ENCODE results near the gene HMX1.

HMX1 gene

GRCh38 chr4:8910100-8910821 lies 38.6 kb upstream of the HMX1 start:
- peak; percentile 14 for DNase-seq (ENCODE audit: low spot score)

GRCh38 chr4:8909548-8909947 lies 37.9 kb upstream of the HMX1 start:
- DNase-seq (ENCODE audit: low spot score), result peak; percentile 2

DNA sequence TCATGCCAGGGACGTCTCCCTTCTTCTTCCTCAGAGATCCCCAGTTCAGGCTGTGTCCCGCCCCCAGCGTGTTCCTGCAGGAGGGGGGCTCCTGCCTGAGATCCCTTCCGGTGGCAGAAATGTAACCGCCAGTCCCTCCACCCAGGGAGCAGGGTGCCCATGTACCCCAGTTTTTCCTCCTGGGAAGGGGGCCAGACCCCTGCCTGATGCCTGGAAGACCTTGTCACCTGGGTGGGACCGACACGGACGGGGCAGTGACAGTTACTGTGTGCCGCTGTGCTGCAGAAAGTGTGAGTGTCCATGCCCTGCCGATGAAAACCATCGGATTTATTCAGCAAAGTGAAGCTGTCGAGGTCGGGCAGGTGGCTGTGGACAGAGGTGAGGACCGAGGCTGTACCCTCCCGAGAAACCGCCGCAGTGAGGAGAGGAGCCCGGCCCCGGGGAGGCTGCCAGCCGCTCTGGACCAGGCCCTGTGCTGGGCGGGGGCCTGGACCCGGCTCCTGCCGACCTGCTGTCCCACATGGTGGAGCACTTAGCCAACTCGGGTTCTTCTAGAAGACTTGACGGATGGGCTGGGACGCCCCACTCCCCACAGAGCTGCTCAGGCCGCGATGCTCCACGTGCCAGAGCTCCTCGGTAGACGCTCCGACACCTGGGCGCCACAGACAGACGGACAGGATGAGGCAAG lies 36.7 kb upstream of the HMX1 start:
- DNase-seq (ENCODE audit: low spot score), result peak; percentile 16

DNA sequence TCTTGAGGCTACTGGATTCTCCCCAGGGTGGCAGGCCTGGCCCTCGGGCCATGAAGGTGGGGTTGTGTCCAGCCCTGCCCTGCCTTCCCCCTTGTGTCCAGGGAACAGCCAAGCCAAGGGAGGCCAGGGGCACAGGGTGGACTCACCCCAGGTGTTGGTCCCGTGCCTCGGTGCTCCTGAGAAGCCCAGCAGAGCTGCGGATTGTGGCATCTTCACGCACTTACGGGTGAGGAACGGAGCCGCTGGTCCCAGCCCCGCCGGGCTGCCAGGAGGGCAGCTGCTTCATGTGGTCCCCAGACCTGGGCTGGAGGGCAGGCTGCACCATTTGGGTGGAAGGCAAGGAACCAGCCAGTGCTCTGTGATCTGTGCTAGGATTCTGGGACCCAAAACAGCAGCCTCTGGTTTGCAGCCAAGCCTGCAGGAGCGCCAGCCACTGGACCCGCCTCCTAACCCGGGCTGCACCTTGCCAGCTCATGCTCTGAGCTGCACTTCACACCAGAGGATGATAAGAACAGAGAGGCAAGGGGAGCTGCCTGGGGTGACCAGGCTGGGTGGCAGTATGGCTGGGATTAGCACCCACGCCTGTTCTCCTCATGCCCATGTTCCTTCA lies 36.1 kb upstream of the HMX1 start:
- peak; percentile 5 for DNase-seq (ENCODE audit: low spot score)

DNA sequence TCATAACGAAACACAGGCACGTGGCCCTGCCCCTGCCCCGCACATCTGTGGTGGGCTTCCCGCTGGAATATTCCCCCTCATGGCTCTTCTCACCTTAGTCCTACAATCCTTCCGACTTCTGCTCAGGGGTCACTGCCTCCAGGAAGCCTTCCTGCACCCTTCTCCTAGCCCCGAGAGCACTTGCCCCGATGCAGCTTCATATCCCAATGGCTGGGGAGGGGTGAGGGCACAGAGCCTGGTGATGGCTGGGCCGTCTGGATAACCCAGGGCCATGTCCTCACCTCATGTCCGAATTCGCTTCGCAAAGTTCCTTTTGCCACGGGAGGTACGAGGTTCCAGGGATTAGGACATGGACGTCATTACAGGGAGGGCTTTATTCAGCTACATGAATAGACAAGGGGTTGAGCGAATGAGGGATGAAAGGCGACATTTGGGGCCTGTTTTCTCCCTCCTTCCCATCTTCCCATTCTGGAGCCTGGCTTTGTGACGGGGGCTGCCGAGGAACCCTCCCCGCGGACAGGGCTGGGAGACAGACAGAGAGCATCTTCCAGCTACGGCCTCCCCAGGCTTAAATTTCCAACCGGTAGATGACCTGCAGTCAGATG lies 35.5 kb upstream of the HMX1 start:
- no peak for DNase-seq (ENCODE audit: low spot score)

- no peak for DNase-seq (ENCODE audit: low spot score)
These were observed 35.0 kb upstream of the HMX1 start for GRCh38 chr4:8906668-8906970.

DNA sequence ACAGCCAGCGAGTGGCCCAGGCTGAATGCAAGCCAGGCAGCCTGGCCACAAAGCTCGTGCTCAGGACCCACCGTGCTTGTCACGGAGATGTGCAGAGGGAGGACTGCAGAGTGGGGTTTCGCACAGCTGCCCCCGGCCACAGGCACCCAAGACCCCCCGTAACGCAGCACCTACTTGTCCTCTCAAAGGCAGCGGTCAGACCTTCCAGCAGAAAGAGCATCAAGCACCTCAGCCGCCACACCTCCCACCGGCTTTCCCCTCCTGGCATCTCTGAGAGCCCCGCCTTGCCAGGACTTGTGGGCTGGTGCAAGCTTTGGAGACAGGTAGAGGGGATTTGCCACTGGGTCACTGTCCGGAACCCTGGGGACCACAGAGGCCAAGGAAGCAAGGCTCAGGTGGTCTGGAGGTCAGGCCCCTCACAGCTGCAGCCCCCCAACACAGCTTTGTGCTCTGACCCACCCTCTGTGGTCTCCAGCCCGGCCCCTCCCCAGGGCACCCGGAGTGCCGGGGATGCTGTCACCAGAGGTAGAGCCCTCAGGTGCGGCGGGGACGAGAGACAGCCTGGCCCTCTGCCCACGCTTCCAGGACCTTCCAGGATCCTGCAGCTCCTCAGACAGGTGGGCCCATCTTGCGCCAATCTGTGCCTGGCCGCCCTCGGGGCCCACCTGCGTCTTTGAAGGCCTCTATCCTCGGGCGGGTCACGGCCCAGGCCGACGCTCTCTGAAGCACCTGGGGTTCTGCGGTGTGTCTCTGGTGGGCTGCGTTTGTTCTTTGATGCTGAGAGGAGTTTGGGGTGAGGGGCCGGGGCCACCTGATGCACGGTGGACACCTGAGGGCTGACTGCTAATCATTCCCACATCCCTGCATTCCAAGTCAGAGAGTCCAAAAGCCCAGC lies 34.4 kb upstream of the HMX1 start:
- DNase-seq (ENCODE audit: low spot score), result no peak

DNA sequence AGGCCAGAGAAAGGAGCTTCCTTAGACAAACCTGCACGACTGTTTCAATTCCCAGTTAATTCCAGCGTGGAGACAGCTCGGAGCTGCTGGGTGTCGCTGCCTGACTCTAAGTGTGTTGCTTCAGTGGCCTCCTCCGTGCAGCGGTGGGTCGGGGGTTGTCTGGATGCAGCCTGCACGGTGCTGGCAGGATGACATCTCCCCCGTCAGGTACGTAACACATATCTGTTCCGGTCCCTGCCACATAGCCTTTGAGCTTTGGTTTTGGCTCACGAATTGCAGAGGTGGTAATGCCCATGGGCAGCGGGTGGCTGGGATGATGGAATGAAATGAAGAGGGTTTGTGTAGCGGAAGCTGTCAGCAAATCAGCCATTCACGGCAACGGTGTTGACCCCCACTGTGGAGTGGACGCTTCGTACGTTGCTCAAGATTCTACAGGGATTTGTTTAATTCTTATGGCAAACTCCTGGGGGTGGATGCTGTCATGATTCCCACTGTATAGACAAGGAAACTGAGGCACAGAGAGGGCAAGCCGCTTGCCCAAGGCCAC lies 33.7 kb upstream of the HMX1 start:
- DNase-seq (ENCODE audit: low spot score), result no peak

GRCh38 chr4:8904666-8905065 lies 33.0 kb upstream of the HMX1 start:
- no peak for DNase-seq (ENCODE audit: low spot score)

- no peak for DNase-seq (ENCODE audit: low spot score)
These were observed 32.4 kb upstream of the HMX1 start for GRCh38 chr4:8904041-8904501.

GRCh38 chr4:8901335-8901734 lies 29.7 kb upstream of the HMX1 start:
- no peak for DNase-seq (ENCODE audit: low spot score)

DNA sequence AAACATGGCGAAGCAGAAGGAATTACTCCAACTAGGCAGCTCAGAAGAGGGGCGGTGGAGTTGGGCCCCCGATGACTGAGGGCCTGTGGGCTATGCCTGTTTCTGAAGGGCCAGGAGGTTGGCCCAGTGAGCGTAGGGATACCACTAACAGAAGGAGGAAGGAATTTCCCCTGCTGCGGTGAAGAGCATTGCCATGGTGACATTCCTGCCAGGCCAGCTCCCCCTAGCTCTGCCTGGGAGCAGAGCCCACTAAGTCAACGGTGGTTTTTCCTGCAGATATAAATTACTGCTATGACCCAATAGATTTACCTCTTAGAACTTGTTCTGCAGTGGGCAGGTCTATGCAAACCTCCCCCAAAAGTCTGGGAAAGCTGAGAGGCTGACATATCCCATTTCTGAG lies 28.9 kb upstream of the HMX1 start:
- no peak for DNase-seq (ENCODE audit: low spot score)

DNA sequence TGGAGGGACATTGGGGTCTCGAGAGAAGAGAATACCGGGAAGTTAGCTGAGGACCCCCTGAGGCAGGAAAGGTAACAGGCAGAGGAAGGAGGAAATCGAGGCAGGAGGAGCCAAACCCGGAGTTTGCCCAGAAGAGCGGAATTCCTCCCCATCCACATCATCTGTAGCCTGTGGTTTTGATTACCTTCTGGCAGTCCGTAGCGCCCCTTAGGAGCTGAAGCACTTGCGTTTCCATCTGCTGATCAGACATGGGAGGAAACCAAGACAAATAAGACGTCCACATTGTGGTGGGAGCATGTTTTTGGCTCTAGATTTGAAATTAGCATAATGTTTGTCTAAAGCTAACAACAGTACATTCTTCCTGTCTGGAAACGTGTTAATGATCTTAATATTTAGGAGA lies 26.8 kb upstream of the HMX1 start:
- no peak for DNase-seq (ENCODE audit: low spot score)

DNA sequence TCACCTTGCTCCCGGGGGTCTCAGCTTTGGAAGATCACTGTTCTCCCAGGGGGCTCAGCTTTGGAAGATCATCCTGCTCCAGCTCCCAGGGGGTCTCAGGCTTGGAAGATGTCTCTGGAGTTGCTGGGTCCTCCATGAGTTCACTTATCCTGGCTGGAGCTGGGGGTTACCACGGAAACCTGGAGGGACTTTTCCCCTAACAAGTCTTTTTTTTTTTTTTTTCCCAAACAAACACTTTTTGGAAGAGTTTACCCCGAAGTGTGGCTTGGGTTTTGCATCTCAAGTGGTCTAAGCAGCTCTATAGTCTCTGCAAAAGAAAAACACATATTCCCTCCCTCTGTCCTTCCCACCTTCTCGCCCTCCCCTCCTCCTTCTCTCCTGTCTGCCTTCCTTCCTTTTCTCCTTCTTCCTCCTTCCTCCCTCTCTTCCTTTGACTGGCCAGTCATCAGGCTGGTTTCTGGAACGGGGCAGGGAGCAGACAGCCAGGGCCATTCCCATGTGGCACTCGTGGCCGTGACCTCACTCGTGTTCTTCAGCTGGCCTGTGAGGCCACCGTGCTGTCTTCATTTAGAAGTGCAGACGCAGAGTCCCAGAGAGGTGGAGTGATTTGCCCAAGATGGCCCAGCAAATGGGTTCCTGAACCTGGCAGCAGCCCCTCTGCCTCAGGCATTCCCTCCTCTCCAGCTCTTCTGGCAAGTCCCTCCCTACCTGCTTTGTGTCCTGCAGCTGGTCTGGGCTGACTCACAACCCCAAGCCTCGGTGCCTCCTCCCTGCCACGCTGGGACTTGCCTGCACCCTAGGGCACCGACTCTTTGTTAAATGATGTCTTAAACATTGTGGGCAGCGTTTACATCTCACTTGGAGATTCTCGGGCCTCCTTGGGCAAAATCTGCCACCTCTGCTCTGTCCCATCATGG lies 25.9 kb upstream of the HMX1 start:
- no peak for DNase-seq (ENCODE audit: low spot score)

- no peak for DNase-seq (ENCODE audit: low spot score)
These were observed 24.9 kb upstream of the HMX1 start for GRCh38 chr4:8896506-8896905.

GRCh38 chr4:8896071-8896470 lies 24.4 kb upstream of the HMX1 start:
- no peak for DNase-seq (ENCODE audit: low spot score)

- DNase-seq (ENCODE audit: low spot score), result no peak
These were observed 23.7 kb upstream of the HMX1 start for GRCh38 chr4:8895295-8895694.

DNA sequence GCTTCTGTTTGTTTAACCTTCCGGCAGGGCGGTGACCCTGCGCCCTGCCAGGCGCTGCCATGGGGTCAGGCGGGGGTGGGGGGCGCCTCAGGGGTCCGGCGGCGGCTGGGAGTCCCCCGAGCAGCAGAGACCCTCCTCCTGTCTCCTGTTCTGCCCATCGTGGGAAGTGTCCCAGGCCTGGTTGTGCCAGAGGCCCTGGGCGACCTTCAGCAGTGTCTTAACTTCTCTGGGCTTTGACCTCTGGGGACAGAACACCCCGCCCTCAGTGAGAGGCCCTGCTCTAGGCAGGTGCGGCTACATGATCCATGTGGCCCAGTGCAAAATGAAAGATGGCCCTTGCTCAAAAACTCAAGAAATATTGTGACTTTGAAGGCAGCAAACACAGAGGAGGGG lies 22.8 kb upstream of the HMX1 start:
- no peak for DNase-seq (ENCODE audit: low spot score)

- DNase-seq (ENCODE audit: low spot score), result peak; percentile 55
These were observed 22.2 kb upstream of the HMX1 start for GRCh38 chr4:8893624-8894423.

GRCh38 chr4:8893227-8893623 lies 21.6 kb upstream of the HMX1 start:
- DNase-seq (ENCODE audit: low spot score), result no peak
